H1 (cell line): ENCODE measurements around the gene ITPKB. TPM values are rescaled to one million over a fixed set of nuclear protein-coding genes. Genes with fewer than 3 reads are reported as not detected.

ENCODE experiments used
- CTCF ChIA-PET: fragments of 300-600 bp; sonication (Branson Sonifier 250); formaldehyde crosslinking; loops from one replicate; lab custom pipeline; 2021; ENCODE audit not compliant: partially characterized antibody; lab: Charles Lee
- POLR2A ChIA-PET: fragments of 300-600 bp; sonication (Branson Sonifier 250); formaldehyde crosslinking; loops from one replicate; lab custom pipeline; 2021; ENCODE audit warnings: inconsistent platforms; ENCODE audit not compliant: partially characterized antibody; lab: Charles Lee
- DNase-seq, 2 experiments: peaks; one replicate each; pipeline versions ENCODE4 v3.0.0 to v3.0.0-alpha.2; 2010 to 2022; ENCODE audit warnings: low spot score in 2 of 2, low read depth in 1 of 2, mixed read lengths in 1 of 2
- FAIRE-seq: peaks from 2 replicates; lab custom pipeline; 2011; peaks lifted over from hg19 to GRCh38; lab: Jason Lieb, UNC
- H2AFZ ChIP-seq: 2 replicates; pipeline ENCODE4 v1.8.1; 2012; ENCODE audit warnings: low read length, inconsistent platforms
- H2AK5ac ChIP-seq: 2 replicates; pipeline ENCODE4 v1.6.1; 2013; ENCODE audit warnings: low read depth, low read length
- H2BK120ac ChIP-seq: replicated peaks from 2 replicates; pipeline ENCODE3; 2013; ENCODE audit warnings: low read depth, low read length, inconsistent platforms
- H2BK12ac ChIP-seq: 2 replicates; pipeline ENCODE4 v1.6.1; 2013; ENCODE audit warnings: low read depth, low read length
- H2BK15ac ChIP-seq: 2 replicates; pipeline ENCODE4 v1.6.1; 2013; ENCODE audit warnings: low read length
- H2BK20ac ChIP-seq: 2 replicates; pipeline ENCODE4 v1.6.1; 2013; ENCODE audit warnings: low read length
- H2BK5ac ChIP-seq: 2 replicates; pipeline ENCODE4 v1.6.1; 2013; ENCODE audit warnings: low read depth, low read length
- H3K14ac ChIP-seq: 2 replicates; pipeline ENCODE4 v1.6.1; 2013; ENCODE audit warnings: inconsistent platforms; ENCODE audit not compliant: insufficient read length
- H3K18ac ChIP-seq: 2 replicates; pipeline ENCODE4 v1.6.1; 2013; ENCODE audit warnings: low read length; ENCODE audit errors: extremely low read depth
- H3K23ac ChIP-seq: 2 replicates; pipeline ENCODE4 v1.6.1; 2013; ENCODE audit warnings: inconsistent platforms; ENCODE audit not compliant: insufficient read length
- H3K23me2 ChIP-seq: 2 replicates; pipeline ENCODE4 v1.6.1; 2013; ENCODE audit warnings: low read depth, low read length
- H3K27ac ChIP-seq: 2 replicates; pipeline ENCODE4 v1.6.1; 2011; ENCODE audit warnings: low read depth, low read length, inconsistent platforms
- H3K27me3 ChIP-seq, 4 experiments: replicated peaks in 1 of 4; 1 replicate in 1 of 4; 2 replicates in 3 of 4; pipeline versions ENCODE4 v1.6.1 to v1.8.1; 2011 to 2013; ENCODE audit warnings: low read length in 3 of 4, mild to moderate bottlenecking in 3 of 4, inconsistent platforms in 2 of 4, mixed read lengths in 2 of 4, moderate library complexity in 1 of 4; ENCODE audit not compliant: control insufficient read depth in 3 of 4, insufficient read depth in 3 of 4; ENCODE audit errors: extremely low read depth in 1 of 4
- H3K36me3 ChIP-seq, 4 experiments: 2 replicates each; pipeline versions ENCODE4 v1.6.1 to v1.8.1; 2011 to 2013; ENCODE audit warnings: mild to moderate bottlenecking in 4 of 4, low read length in 3 of 4, moderate library complexity in 2 of 4, control low read depth in 1 of 4, inconsistent platforms in 1 of 4; ENCODE audit not compliant: insufficient read depth in 4 of 4, control insufficient read depth in 2 of 4
- H3K4ac ChIP-seq: replicated peaks from 2 replicates; pipeline ENCODE3; 2013; ENCODE audit warnings: low read length, low read depth, mixed read lengths, inconsistent platforms; ENCODE audit not compliant: insufficient read length
- H3K4me1 ChIP-seq, 4 experiments: replicated peaks in 1 of 4; 1 replicate in 1 of 4; 2 replicates in 3 of 4; pipeline versions ENCODE4 v1.6.1 to v1.8.1; 2011 to 2013; ENCODE audit warnings: low read length in 3 of 4, inconsistent platforms in 2 of 4, mixed read lengths in 1 of 4; ENCODE audit not compliant: insufficient read depth in 4 of 4, control insufficient read depth in 3 of 4
- H3K4me2 ChIP-seq, 2 experiments: 2 replicates each; pipeline versions ENCODE4 v1.6.1 to v1.8.1; 2011 to 2013; ENCODE audit warnings: low read depth in 2 of 2, low read length in 2 of 2, control low read depth in 1 of 2, inconsistent platforms in 1 of 2, mild to moderate bottlenecking in 1 of 2; ENCODE audit not compliant: insufficient read depth in 1 of 2
- H3K4me3 ChIP-seq, 4 experiments: fragments of 200-600, 300-600 bp in 1 of 4; sonication (generic), shearing (Covaris generic), sonication (Bioruptor Twin) in 1 of 4; 2 replicates each; pipeline versions ENCODE4 v1.5.1 to v1.8.1; 2011 to 2016; ENCODE audit warnings: low read length in 4 of 4, low read depth in 3 of 4, control low read depth in 2 of 4, inconsistent platforms in 2 of 4, mild to moderate bottlenecking in 2 of 4, mixed read lengths in 1 of 4, moderate library complexity in 1 of 4; ENCODE audit not compliant: insufficient read depth in 2 of 4; ENCODE audit errors: extremely low read depth in 1 of 4
- H3K56ac ChIP-seq: replicated peaks from 2 replicates; pipeline ENCODE3; 2013; ENCODE audit warnings: low read depth, mild to moderate bottlenecking, mixed read lengths, low read length, inconsistent platforms; ENCODE audit not compliant: insufficient read length
- H3K79me1 ChIP-seq: 2 replicates; pipeline ENCODE4 v1.6.1; 2013; ENCODE audit warnings: low read depth, low read length, control low read depth
- H3K79me2 ChIP-seq, 2 experiments: 2 replicates each; pipeline versions ENCODE4 v1.6.1 to v1.8.1; 2012 to 2013; ENCODE audit warnings: low read length in 2 of 2, mild to moderate bottlenecking in 2 of 2, inconsistent platforms in 1 of 2; ENCODE audit not compliant: insufficient read depth in 2 of 2, control insufficient read depth in 1 of 2
- H3K9ac ChIP-seq, 4 experiments: replicated peaks in 1 of 4; 1 replicate in 1 of 4; 2 replicates in 3 of 4; pipeline versions ENCODE4 v1.6.1 to v1.8.1; 2011 to 2013; ENCODE audit warnings: low read depth in 3 of 4, low read length in 3 of 4, control low read depth in 2 of 4, mild to moderate bottlenecking in 2 of 4, moderate library complexity in 2 of 4, inconsistent platforms in 1 of 4; ENCODE audit errors: extremely low read depth in 1 of 4
- H3K9me3 ChIP-seq, 2 experiments: 2 replicates each; pipeline versions ENCODE4 v1.6.1 to v1.8.1; 2012 to 2013; ENCODE audit warnings: mild to moderate bottlenecking in 2 of 2, moderate library complexity in 2 of 2, control low read depth in 1 of 2, inconsistent platforms in 1 of 2, low read depth in 1 of 2, low read length in 1 of 2, mixed read lengths in 1 of 2; ENCODE audit not compliant: insufficient read depth in 2 of 2
- H4K20me1 ChIP-seq, 2 experiments: replicated peaks in 1 of 2; 2 replicates each; pipeline versions ENCODE3 to v1.8.1; 2011 to 2013; ENCODE audit warnings: inconsistent platforms in 2 of 2, low read length in 2 of 2, mild to moderate bottlenecking in 1 of 2; ENCODE audit not compliant: insufficient read depth in 2 of 2, control insufficient read depth in 1 of 2
- H4K5ac ChIP-seq: 2 replicates; pipeline ENCODE4 v1.6.1; 2013; ENCODE audit warnings: low read length, low read depth, mixed read lengths, inconsistent platforms; ENCODE audit not compliant: insufficient read length
- H4K8ac ChIP-seq: 2 replicates; pipeline ENCODE4 v1.8.0; 2013; ENCODE audit warnings: mild to moderate bottlenecking, moderate library complexity, low read length, inconsistent platforms; ENCODE audit not compliant: insufficient read depth; ENCODE audit errors: extremely low read depth
- H4K91ac ChIP-seq: replicated peaks from 2 replicates; pipeline ENCODE3; 2013; ENCODE audit warnings: low read length, mixed read lengths, inconsistent platforms; ENCODE audit not compliant: insufficient read length
- ATF3 ChIP-seq: IDR thresholded peaks from 2 replicates; pipeline ENCODE4 v1.6.1; 2011; ENCODE audit warnings: low read depth, mild to moderate bottlenecking, low read length; ENCODE audit not compliant: insufficient read depth
- CBX5 ChIP-seq: fragments of 300-800, 300-1000 bp; sonication (generic); IDR thresholded peaks from 2 replicates; pipeline ENCODE4 v1.7.1; 2016; ENCODE audit warnings: antibody characterized with exemption, low read length, low read depth
- CEBPB ChIP-seq: IDR thresholded peaks from 2 replicates; pipeline ENCODE4 v1.6.1; 2012; ENCODE audit warnings: low read depth, low read length
- CHD1 ChIP-seq: IDR thresholded peaks from 2 replicates; pipeline ENCODE4 v1.6.1; 2012; ENCODE audit warnings: low read depth, low read length, improper control_type of control experiment
- KDM5A ChIP-seq: fragments of 200-600 bp; IDR thresholded peaks from 2 replicates; pipeline ENCODE4 v1.7.1; 2012; ENCODE audit warnings: mild to moderate bottlenecking, low read length, inconsistent platforms, mixed read lengths
- POLR2AphosphoS5 ChIP-seq: IDR thresholded peaks from 2 replicates; pipeline ENCODE4 v1.6.1; 2011; ENCODE audit warnings: low read depth, low read length
- RAD21 ChIP-seq, 2 experiments: IDR thresholded peaks in 1 of 2; conservative IDR thresholded peaks in 1 of 2; 2 replicates each; pipeline ENCODE4 v1.6.1; 2011; ENCODE audit warnings: low read depth in 2 of 2, low read length in 2 of 2, improper control_type of control experiment in 1 of 2, inconsistent platforms in 1 of 2, mild to moderate bottlenecking in 1 of 2, moderate library complexity in 1 of 2
- SIRT6 ChIP-seq: IDR thresholded peaks from one replicate; pipeline ENCODE4 v1.7.1; 2012; ENCODE audit warnings: low read length, inconsistent platforms
- WGBS, 2 experiments: shearing (Covaris generic) in 1 of 2; methylation state at CpG; one replicate each; pipeline versions ENCODE4 v1.1.6 to v1.1.7; 2013 to 2015; ENCODE audit warnings: low lambda C conversion rate in 2 of 2, mixed read lengths in 2 of 2, inconsistent platforms in 1 of 2, low coverage in 1 of 2, missing lambda C conversion rate in 1 of 2; ENCODE audit not compliant: insufficient replicate concordance in 2 of 2, insufficient coverage in 1 of 2, insufficient read length in 1 of 2; ENCODE audit errors: extremely low coverage in 1 of 2, missing lambda C conversion rate in 1 of 2; 5-methylcytosine and 5-hydroxymethylcytosine counted together
- polyA plus RNA-seq, 7 experiments: library from polyadenylated mRNA; depleted of rRNA in 3 of 7; stranded (reverse) in 5 of 7; unstranded in 2 of 7; fragments of >200 nt in 5 of 7; fragments of 200-250 nt in 2 of 7; gene quantifications; 1 replicate in 5 of 7; 2 replicates in 1 of 7; 4 replicates in 1 of 7; pipeline versions ENCODE4 v1.2.1 to v1.2.3, GENCODE V29; 2011 to 2013; ENCODE audit warnings: missing spikeins in 2 of 7, mixed read lengths in 2 of 7
- total RNA-seq: library from RNA; stranded (reverse); fragmentation: NEBNext Ultra II Directional; extraction: Animal tissue kit (Norgen Biotek cat#: 25700); gene quantifications from 2 replicates; pipeline ENCODE4 v1.2.1, GENCODE V29; 2021

The ITPKB gene
- total and polyA plus RNA-seq, 2 of the 8 experiments (the other 6 are each of a cell fraction or from before 2014, with no cell fraction given), result 1.7 to 4.8 TPM

DNA sequence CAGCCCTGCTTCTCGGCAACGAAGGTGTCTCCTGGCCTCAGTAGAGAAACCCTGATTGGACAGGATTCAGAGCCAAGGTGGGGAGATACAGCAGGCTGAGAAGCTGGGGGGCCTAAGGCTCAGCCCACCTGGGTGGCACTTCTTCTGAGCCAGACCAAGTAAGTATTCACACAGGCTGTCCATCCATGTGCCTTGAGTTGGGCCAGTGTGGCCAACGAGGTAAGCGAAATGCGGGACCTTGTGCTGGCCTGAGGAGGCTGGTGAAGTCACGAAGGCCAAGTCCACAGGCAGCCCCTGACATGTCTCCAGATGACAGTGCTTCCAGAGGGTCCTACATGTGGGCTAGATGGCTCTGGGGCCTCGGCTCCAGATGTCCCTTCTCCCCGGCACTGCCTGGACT, 91.4 kb downstream of the ITPKB start:
- no peaks in the 10 kb centered on the region for H3K36me3 ChIP-seq
- no peak overlapping the region for H3K56ac ChIP-seq
- no peak overlapping the region for H3K4me3 ChIP-seq
- no peak overlapping the region; the same call in 1 of the 2 replicates for H2BK15ac ChIP-seq
- H3K18ac ChIP-seq, result no peak overlapping the region
- FAIRE-seq (no peak), DNase-seq (no peak)
- H2AFZ ChIP-seq, result no peak overlapping the region
- no peak overlapping the region for H4K91ac ChIP-seq
- ChIA-PET POLR2A (interaction anchor here (0.9 kb wide), 1 partner anchor 13 kb away, joined by 3 read pairs; no protein-coding TSS in a partner anchor), CTCF (interaction anchor here (0.6 to 6.1 kb wide), 11 partner anchors 10 to 1356 kb away, joined by 3 to 27 read pairs (median 3); no protein-coding TSS in a partner anchor)
- H2BK20ac ChIP-seq, result no peak overlapping the region
- no peak overlapping the region for H3K23ac ChIP-seq
- H3K79me2 ChIP-seq, result no peaks in the 10 kb centered on the region
- no peak overlapping the region for H3K9ac ChIP-seq
- no peaks in the 10 kb centered on the region for H3K23me2 ChIP-seq
- H3K4ac ChIP-seq, result no peak overlapping the region
- H3K4me1 ChIP-seq, result peaks cover 0 to 7% (median 3%) of the 10 kb centered on the region in 4 experiments; a peak in 5 of 7 replicates
- no peak overlapping the region for H2BK120ac ChIP-seq
- WGBS, 2 experiments, result 94% methylated on average over 8 of the region's 8 CpGs; no CpG with 5 or more reads in 1 of the 2 experiments
- no peaks in the 10 kb centered on the region; a peak in 1 of 7 replicates for H3K27me3 ChIP-seq
- H2AK5ac ChIP-seq, result no peak overlapping the region
- H3K79me1 ChIP-seq, result no peaks in the 10 kb centered on the region
- H4K8ac ChIP-seq, result no peak overlapping the region
- H3K4me2 ChIP-seq, result no peak overlapping the region
- TF ChIP-seq CEBPB (no peak), SIRT6 (no peak), KDM5A (no peak), RAD21 (IDR thresholded peaks at IDR 0.05 in 1 of 2, conservative IDR thresholded peaks at IDR 0.05 in 1 of 2; ENCODE audit: low read depth in 2 of 2, low read length in 2 of 2) (no peak), CBX5 (no peak), CHD1 (no peak), ATF3 (no peak), POLR2AphosphoS5 (no peak)
- peaks cover 0 to 4% of the 10 kb centered on the region in 2 experiments for H4K20me1 ChIP-seq
- H3K14ac ChIP-seq, result no peak overlapping the region
- no peaks in the 10 kb centered on the region for H3K9me3 ChIP-seq
- H2BK5ac ChIP-seq, result no peak overlapping the region
- no peak overlapping the region for H4K5ac ChIP-seq
- H3K27ac ChIP-seq, result no peak overlapping the region
- H2BK12ac ChIP-seq, result no peak overlapping the region
